MM.1S (cell line): Measurements from ENCODE around the gene NEDD4.

Experiments
- DNase-seq: peaks from one replicate; pipeline ENCODE4 v3.0.0-alpha.2; 2015
- H2AFZ ChIP-seq: fragments of 300-600 bp; sonication (generic); 2 replicates; pipeline ENCODE4 v1.6.0; 2016; ENCODE audit warnings: antibody characterized with exemption, low read length
- H3F3A ChIP-seq: fragments of 300-600 bp; sonication (generic); 2 replicates; pipeline ENCODE4 v1.6.1; 2016; ENCODE audit warnings: mild to moderate bottlenecking, antibody characterized with exemption, low read length, moderate library complexity, mixed read lengths; ENCODE audit not compliant: insufficient read depth
- H3K27ac ChIP-seq: fragments of 300-600 bp; sonication (generic); 2 replicates; pipeline ENCODE4 v1.5.1; 2016; ENCODE audit warnings: mild to moderate bottlenecking, low read length
- H3K27me3 ChIP-seq: fragments of 300-600 bp; sonication (generic); replicated peaks from 2 replicates; pipeline ENCODE4 v1.6.0; 2016; ENCODE audit warnings: low read length; ENCODE audit not compliant: insufficient read depth
- H3K36me3 ChIP-seq: fragments of 300-600 bp; sonication (generic); replicated peaks from 2 replicates; pipeline ENCODE4 v1.6.1; 2016; ENCODE audit warnings: mild to moderate bottlenecking, low read length, mixed read lengths; ENCODE audit not compliant: insufficient read depth
- H3K4me1 ChIP-seq: fragments of 300-600 bp; sonication (generic); 2 replicates; pipeline ENCODE4 v1.6.1; 2016; ENCODE audit warnings: low read length, mixed read lengths
- H3K4me2 ChIP-seq: fragments of 300-600 bp; sonication (generic); 2 replicates; pipeline ENCODE4 v1.6.0; 2016; ENCODE audit warnings: low read depth, low read length
- H3K4me3 ChIP-seq: fragments of 300-600 bp; sonication (generic); 2 replicates; pipeline ENCODE4 v1.5.1; 2016; ENCODE audit warnings: low read length, mixed read lengths
- H3K79me2 ChIP-seq: fragments of 300-600 bp; sonication (generic); 2 replicates; pipeline ENCODE4 v1.6.1; 2016; ENCODE audit warnings: mixed run types, low read length, mixed read lengths
- H3K9ac ChIP-seq: fragments of 300-600 bp; sonication (generic); 2 replicates; pipeline ENCODE4 v1.6.1; 2016; ENCODE audit warnings: low read length, mixed read lengths
- H3K9me2 ChIP-seq: fragments of 300-600 bp; sonication (generic); replicated peaks from 2 replicates; pipeline ENCODE4 v1.6.1; 2016; ENCODE audit warnings: mild to moderate bottlenecking, low read length, mixed read lengths; ENCODE audit not compliant: insufficient read depth
- H3K9me3 ChIP-seq: fragments of 300-600 bp; sonication (generic); replicated peaks from 2 replicates; pipeline ENCODE4 v1.6.1; 2016; ENCODE audit warnings: mild to moderate bottlenecking, low read length, mixed read lengths; ENCODE audit not compliant: insufficient read depth
- H4K20me1 ChIP-seq: fragments of 300-600 bp; sonication (generic); 2 replicates; pipeline ENCODE4 v1.6.1; 2016; ENCODE audit warnings: mild to moderate bottlenecking, low read length, moderate library complexity, mixed read lengths; ENCODE audit not compliant: insufficient read depth
- EZH2 ChIP-seq: fragments of 300-600 bp; sonication (generic); optimal IDR thresholded peaks from 2 replicates; pipeline ENCODE3; 2017; ENCODE audit warnings: low read depth, mild to moderate bottlenecking, antibody characterized with exemption, low read length, mixed read lengths
- EZH2phosphoT487 ChIP-seq: fragments of 300-600 bp; sonication (generic); IDR thresholded peaks from 2 replicates; pipeline ENCODE4 v1.6.1; 2018; ENCODE audit warnings: antibody characterized with exemption, low read length
- TF ChIP-seq, protein P1 (sequence below): fragments of 300-600 bp; sonication (generic); IDR thresholded peaks from 2 replicates; pipeline ENCODE4 v1.5.1; 2016; ENCODE audit warnings: antibody characterized with exemption, low read length, mixed read lengths

Gene NEDD4

DNA sequence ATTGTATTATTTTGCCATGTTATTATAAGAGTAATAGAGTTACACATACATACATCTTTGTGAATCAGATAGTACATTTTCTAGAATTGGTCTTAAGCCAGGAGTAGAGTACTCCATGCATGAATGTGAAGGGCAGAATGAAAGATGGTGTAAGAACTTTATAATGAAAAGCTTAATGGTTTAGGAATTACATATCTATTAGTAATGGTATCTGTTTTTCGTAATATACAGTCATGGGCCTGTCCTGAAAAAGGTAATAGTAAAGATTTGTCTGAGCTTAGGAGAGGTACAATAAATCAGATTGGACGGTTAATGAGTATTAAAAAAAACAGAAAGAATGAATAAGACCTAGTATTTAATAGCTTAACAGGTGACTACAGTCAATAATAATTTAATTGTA, 132.3 kb downstream of the NEDD4 start:
- no peaks in the 10 kb centered on the region for H3K27me3 ChIP-seq
- no peak overlapping the region for H3K4me3 ChIP-seq
- H3K36me3 ChIP-seq: no peaks in the 10 kb centered on the region
- H4K20me1 ChIP-seq: no peaks in the 10 kb centered on the region
- no peaks in the 10 kb centered on the region for H3F3A ChIP-seq
- H3K4me2 ChIP-seq: no peak overlapping the region
- H2AFZ ChIP-seq: no peak overlapping the region
- no peaks in the 10 kb centered on the region for H3K9me3 ChIP-seq
- H3K4me1 ChIP-seq: no peaks in the 10 kb centered on the region
- DNase-seq: no peak
- H3K9me2 ChIP-seq: no peaks in the 10 kb centered on the region
- no peak overlapping the region for H3K27ac ChIP-seq
- no peak overlapping the region for H3K9ac ChIP-seq
- H3K79me2 ChIP-seq: no peaks in the 10 kb centered on the region
- TF ChIP-seq, protein P1, sequence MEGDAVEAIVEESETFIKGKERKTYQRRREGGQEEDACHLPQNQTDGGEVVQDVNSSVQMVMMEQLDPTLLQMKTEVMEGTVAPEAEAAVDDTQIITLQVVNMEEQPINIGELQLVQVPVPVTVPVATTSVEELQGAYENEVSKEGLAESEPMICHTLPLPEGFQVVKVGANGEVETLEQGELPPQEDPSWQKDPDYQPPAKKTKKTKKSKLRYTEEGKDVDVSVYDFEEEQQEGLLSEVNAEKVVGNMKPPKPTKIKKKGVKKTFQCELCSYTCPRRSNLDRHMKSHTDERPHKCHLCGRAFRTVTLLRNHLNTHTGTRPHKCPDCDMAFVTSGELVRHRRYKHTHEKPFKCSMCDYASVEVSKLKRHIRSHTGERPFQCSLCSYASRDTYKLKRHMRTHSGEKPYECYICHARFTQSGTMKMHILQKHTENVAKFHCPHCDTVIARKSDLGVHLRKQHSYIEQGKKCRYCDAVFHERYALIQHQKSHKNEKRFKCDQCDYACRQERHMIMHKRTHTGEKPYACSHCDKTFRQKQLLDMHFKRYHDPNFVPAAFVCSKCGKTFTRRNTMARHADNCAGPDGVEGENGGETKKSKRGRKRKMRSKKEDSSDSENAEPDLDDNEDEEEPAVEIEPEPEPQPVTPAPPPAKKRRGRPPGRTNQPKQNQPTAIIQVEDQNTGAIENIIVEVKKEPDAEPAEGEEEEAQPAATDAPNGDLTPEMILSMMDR: no peak
- TF ChIP-seq EZH2phosphoT487 (no peak), EZH2 (no peak)

DNA sequence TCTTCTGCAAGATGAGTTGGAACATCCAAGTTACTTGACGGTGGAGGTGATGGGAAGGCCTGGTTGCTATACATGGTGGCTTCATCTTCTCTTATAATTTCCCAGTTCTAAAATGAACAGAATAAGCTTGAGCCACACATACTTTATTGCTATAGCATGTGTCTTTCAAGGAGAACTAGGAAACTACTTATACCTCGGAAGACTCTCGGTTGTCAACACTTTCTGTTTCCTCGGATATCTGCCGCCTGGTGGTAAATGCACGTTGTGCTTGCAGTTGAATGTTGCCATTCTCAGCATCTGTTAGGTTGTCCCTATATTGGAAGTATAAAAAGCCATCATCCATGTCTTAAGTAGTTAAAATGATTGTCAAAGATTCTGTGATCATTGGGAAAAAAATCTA, 132.9 kb downstream of the NEDD4 start:
- Histone ChIP-seq H3K4me2 (no peak overlapping the region), H3K27ac (no peak overlapping the region), H3F3A (no peaks in the 10 kb centered on the region), H4K20me1 (no peaks in the 10 kb centered on the region), H3K36me3 (no peaks in the 10 kb centered on the region), H3K9ac (no peak overlapping the region), H2AFZ (no peak overlapping the region), H3K9me2 (no peaks in the 10 kb centered on the region), H3K4me1 (no peaks in the 10 kb centered on the region), H3K4me3 (no peak overlapping the region), H3K9me3 (no peaks in the 10 kb centered on the region), H3K79me2 (no peaks in the 10 kb centered on the region), H3K27me3 (no peaks in the 10 kb centered on the region)
- TF ChIP-seq EZH2 (no peak), EZH2phosphoT487 (no peak)
- TF ChIP-seq, protein P1: no peak
- DNase-seq: no peak

DNA sequence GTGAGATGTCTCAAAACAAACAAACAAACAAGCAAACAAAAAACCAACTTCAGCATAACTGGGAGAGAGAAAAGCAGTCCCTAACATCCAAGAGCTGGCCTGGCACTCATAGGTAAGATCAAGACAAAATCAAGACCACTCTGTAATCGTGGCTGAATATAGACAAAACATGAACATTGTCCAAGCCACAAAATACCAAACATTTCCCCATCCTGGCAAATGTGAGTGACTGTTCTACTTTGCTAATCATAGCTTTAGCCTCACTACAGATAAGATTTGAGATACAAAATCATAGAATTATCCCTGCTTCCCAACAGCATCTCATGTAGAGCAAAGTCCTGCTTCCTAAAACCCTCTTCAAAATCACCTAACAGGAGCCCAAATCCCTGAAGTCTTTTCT, 133.7 kb downstream of the NEDD4 start:
- no peak overlapping the region for H3K4me2 ChIP-seq
- no peak overlapping the region for H3K4me3 ChIP-seq
- H3K9me3 ChIP-seq: no peaks in the 10 kb centered on the region
- H3K9ac ChIP-seq: no peak overlapping the region
- H3K27ac ChIP-seq: no peak overlapping the region
- no peaks in the 10 kb centered on the region for H3K79me2 ChIP-seq
- H3K27me3 ChIP-seq: no peaks in the 10 kb centered on the region
- no peak for DNase-seq
- H2AFZ ChIP-seq: no peak overlapping the region
- no peaks in the 10 kb centered on the region for H3K4me1 ChIP-seq
- H3K36me3 ChIP-seq: no peaks in the 10 kb centered on the region
- no peaks in the 10 kb centered on the region for H3K9me2 ChIP-seq
- H3F3A ChIP-seq: no peaks in the 10 kb centered on the region
- no peaks in the 10 kb centered on the region for H4K20me1 ChIP-seq
- TF ChIP-seq, protein P1: no peak
- TF ChIP-seq EZH2phosphoT487 (no peak), EZH2 (no peak)
